HepG2 (cell line): ENCODE results near the gene PHOSPHO2. TPM values are rescaled to one million over a fixed set of nuclear protein-coding genes. Genes with fewer than 3 reads are reported as not detected.

ENCODE experiments used
- ARNTL ChIP-seq: sonication (generic); formaldehyde crosslinking; IDR thresholded peaks from 2 replicates; pipeline ENCODE4 v1.4.0; 2020; ENCODE audit warnings: mild to moderate bottlenecking, missing genetic modification reagents
- CC2D1A ChIP-seq: sonication (generic); formaldehyde crosslinking; IDR thresholded peaks from 2 replicates; pipeline ENCODE4 v1.8.1; 2023; ENCODE audit warnings: mild to moderate bottlenecking, missing genetic modification reagents
- PAX8 ChIP-seq: sonication (generic); formaldehyde crosslinking; IDR thresholded peaks from 2 replicates; pipeline ENCODE4 v1.8.0; 2022; ENCODE audit warnings: mild to moderate bottlenecking, missing genetic modification reagents, borderline replicate concordance
- ZFP36L1 ChIP-seq: sonication (generic); formaldehyde crosslinking; IDR thresholded peaks from 2 replicates; pipeline ENCODE4 v1.8.0; 2022; ENCODE audit warnings: mild to moderate bottlenecking, missing genetic modification reagents, moderate library complexity
- ZNF317 ChIP-seq: sonication (generic); formaldehyde crosslinking; IDR thresholded peaks from 2 replicates; pipeline ENCODE4 v1.5.0; 2020; ENCODE audit warnings: mild to moderate bottlenecking, missing genetic modification reagents
- ZNF614 ChIP-seq: IDR thresholded peaks from 2 replicates; pipeline ENCODE4 v1.6.1; 2018; ENCODE audit warnings: missing biosample characterization, missing genetic modification reagents, inconsistent platforms, borderline replicate concordance
- ZNF747 ChIP-seq: sonication (generic); formaldehyde crosslinking; IDR thresholded peaks from 2 replicates; pipeline ENCODE4 v1.8.1; 2023; ENCODE audit warnings: missing genetic modification reagents, mild to moderate bottlenecking, borderline replicate concordance
- polyA plus RNA-seq, 8 experiments: library from polyadenylated mRNA; depleted of rRNA in 3 of 8; stranded (reverse) in 7 of 8; unstranded in 1 of 8; fragments of >200 nt; fragmentation: Illumina TruSeq in 4 of 8; extraction: Trizol in 4 of 8; gene quantifications; 2 replicates each; pipeline versions ENCODE4 v1.2.1 to v1.2.3, GENCODE V29; 2011 to 2016; ENCODE audit warnings: low read depth in 4 of 8, missing spikeins in 1 of 8, mixed read lengths in 1 of 8; ENCODE audit not compliant: insufficient read depth in 1 of 8
- total RNA-seq, 5 experiments: library from RNA; depleted of rRNA; stranded (reverse); fragments of >200 nt; fragmentation: Illumina TruSeq; extraction: Trizol; gene quantifications; 2 replicates each; pipeline ENCODE4 v1.2.3, GENCODE V29; 2016; ENCODE audit warnings: low read depth in 1 of 5
- TF ChIP-seq, protein P1 (sequence below): sonication (generic); formaldehyde crosslinking; IDR thresholded peaks from 2 replicates; pipeline ENCODE4 v1.4.0; 2020; ENCODE audit warnings: mild to moderate bottlenecking, missing genetic modification reagents
- TF ChIP-seq, protein P2 (sequence below): sonication (generic); formaldehyde crosslinking; IDR thresholded peaks from 2 replicates; pipeline ENCODE4 v1.4.0; 2020; ENCODE audit warnings: mild to moderate bottlenecking, low read depth, missing genetic modification reagents
- TF ChIP-seq, protein P3 (sequence below): sonication (generic); formaldehyde crosslinking; IDR thresholded peaks from 2 replicates; pipeline ENCODE4 v1.9.0; 2021; ENCODE audit warnings: mild to moderate bottlenecking, missing genetic modification reagents

Gene PHOSPHO2
- total and polyA plus RNA-seq, 2 of the 13 experiments (the other 11 are each of a cell fraction or from before 2014, with no cell fraction given), result 6.1 to 11.4 TPM

DNA sequence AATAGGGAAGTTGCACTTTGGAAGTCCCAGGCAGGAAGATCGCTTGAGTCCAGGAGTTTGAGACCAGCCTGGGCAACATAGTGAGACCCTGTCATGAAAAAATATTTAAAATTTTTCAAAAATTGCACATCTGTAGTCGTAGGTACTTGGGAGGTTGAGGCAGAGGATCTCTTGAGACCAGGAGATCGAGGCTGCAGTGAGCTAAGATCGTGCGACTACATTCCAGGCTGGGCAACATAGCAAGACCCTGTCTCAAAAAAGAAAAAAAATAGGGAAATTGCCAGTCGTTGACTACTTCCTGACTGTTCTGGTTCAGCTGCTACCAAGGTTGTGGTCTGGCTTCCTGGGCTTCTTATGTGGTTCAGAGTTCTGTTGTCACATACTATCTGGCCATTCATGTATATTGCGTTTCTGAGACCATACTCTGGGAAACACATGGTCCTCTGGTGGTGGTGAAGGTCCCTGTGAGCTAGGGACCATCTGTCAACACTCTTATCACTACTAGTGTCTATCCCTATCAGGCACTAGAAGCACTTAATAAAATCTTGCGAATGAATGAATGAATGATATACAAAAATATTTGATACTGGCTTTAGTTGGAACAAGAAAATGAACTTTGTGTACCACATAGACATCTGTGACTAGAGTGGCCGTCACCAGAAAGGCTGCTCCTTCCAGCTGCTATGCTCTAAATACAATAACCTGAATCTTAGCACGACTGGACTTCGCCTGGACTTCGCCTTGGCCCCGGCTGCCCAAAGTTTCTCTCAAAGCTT, 38.5 kb downstream of the PHOSPHO2 start (continued):
- TF ChIP-seq, protein P1, sequence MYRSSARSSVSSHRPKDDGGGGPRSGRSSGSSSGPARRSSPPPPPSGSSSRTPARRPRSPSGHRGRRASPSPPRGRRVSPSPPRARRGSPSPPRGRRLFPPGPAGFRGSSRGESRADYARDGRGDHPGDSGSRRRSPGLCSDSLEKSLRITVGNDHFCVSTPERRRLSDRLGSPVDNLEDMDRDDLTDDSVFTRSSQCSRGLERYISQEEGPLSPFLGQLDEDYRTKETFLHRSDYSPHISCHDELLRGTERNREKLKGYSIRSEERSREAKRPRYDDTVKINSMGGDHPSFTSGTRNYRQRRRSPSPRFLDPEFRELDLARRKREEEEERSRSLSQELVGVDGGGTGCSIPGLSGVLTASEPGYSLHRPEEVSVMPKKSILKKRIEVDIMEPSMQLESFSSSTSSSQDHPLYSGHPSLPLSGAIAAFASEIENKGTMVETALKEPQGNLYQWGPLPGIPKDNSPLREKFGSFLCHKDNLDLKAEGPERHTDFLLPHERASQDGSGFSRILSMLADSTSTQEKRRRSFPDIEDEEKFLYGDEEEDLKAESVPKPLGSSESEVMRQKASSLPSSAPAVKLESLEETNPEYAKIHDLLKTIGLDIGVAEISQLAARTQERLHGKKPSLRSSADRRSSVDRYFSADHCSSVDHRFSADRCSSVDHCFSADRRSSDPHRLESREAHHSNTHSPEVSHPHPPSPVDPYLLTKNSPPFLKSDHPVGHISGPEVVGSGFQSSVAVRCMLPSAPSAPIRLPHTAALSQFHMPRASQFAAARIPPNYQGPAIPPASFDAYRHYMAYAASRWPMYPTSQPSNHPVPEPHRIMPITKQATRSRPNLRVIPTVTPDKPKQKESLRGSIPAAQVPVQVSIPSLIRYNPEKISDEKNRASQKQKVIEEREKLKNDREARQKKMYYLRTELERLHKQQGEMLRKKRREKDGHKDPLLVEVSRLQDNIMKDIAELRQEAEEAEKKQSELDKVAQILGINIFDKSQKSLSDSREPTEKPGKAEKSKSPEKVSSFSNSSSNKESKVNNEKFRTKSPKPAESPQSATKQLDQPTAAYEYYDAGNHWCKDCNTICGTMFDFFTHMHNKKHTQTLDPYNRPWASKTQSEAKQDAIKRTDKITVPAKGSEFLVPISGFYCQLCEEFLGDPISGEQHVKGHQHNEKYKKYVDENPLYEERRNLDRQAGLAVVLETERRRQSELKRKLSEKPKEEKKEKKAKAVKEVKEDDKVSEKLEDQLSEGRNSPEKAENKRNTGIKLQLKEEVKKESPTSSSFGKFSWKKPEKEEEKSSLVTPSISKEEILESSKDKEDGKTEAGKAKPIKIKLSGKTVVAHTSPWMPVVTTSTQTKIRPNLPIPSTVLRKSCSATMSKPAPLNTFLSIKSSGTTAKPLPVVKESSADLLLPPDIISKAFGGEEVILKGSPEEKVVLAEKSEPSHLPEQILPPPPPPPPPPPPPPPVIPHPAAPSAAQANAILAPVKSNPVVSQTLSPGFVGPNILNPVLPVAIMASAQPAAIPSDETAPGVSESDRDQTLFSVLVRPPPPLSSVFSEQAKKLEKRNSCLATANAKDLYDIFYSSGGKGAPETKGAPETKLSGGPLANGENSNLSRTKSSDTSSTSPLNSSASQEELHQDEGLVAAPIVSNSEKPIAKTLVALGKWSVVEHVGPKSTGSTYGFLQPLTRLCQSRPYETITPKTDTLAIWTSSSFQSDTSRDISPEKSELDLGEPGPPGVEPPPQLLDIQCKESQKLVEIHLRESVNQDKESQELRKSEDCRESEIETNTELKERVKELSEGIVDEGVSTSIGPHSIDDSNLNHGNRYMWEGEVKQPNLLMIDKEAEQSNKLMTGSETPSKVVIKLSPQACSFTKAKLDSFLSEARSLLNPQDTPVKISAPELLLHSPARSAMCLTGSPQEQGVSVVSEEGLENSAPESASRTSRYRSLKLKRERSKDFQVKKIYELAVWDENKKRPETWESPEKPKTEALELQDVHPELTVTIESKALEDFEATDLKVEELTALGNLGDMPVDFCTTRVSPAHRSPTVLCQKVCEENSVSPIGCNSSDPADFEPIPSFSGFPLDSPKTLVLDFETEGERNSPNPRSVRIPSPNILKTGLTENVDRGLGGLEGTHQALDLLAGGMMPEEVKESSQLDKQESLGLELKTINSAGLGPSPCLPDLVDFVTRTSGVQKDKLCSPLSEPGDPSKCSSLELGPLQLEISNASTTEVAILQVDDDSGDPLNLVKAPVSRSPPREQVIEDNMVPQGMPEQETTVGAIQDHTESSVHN (CRISPR knock-in tag), result peak; percentile 80; the same call in 1 of the 2 replicates
- TF ChIP-seq PAX8 (CRISPR knock-in tag) (peak; percentile 79; the same call in 1 of the 2 replicates), ZNF614 (CRISPR knock-in tag) (0 out of 2 replicates have a peak, but pooled peaks have one; percentile 7), ARNTL (CRISPR knock-in tag) (0 out of 2 replicates have a peak, but pooled peaks have one; percentile 13), ZFP36L1 (CRISPR knock-in tag) (0 out of 2 replicates have a peak, but pooled peaks have one; percentile 21), ZNF317 (CRISPR knock-in tag) (peak; percentile 73; the same call in 1 of the 2 replicates), ZNF747 (CRISPR knock-in tag) (0 out of 2 replicates have a peak, but pooled peaks have one; percentile 15), CC2D1A (no peak; the same call in 1 of the 2 replicates)
- TF ChIP-seq, protein P2, sequence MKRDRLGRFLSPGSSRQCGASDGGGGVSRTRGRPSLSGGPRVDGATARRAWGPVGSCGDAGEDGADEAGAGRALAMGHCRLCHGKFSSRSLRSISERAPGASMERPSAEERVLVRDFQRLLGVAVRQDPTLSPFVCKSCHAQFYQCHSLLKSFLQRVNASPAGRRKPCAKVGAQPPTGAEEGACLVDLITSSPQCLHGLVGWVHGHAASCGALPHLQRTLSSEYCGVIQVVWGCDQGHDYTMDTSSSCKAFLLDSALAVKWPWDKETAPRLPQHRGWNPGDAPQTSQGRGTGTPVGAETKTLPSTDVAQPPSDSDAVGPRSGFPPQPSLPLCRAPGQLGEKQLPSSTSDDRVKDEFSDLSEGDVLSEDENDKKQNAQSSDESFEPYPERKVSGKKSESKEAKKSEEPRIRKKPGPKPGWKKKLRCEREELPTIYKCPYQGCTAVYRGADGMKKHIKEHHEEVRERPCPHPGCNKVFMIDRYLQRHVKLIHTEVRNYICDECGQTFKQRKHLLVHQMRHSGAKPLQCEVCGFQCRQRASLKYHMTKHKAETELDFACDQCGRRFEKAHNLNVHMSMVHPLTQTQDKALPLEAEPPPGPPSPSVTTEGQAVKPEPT (CRISPR knock-in tag), result 0 out of 2 replicates have a peak, but pooled peaks have one; percentile 8
- TF ChIP-seq, protein P3, sequence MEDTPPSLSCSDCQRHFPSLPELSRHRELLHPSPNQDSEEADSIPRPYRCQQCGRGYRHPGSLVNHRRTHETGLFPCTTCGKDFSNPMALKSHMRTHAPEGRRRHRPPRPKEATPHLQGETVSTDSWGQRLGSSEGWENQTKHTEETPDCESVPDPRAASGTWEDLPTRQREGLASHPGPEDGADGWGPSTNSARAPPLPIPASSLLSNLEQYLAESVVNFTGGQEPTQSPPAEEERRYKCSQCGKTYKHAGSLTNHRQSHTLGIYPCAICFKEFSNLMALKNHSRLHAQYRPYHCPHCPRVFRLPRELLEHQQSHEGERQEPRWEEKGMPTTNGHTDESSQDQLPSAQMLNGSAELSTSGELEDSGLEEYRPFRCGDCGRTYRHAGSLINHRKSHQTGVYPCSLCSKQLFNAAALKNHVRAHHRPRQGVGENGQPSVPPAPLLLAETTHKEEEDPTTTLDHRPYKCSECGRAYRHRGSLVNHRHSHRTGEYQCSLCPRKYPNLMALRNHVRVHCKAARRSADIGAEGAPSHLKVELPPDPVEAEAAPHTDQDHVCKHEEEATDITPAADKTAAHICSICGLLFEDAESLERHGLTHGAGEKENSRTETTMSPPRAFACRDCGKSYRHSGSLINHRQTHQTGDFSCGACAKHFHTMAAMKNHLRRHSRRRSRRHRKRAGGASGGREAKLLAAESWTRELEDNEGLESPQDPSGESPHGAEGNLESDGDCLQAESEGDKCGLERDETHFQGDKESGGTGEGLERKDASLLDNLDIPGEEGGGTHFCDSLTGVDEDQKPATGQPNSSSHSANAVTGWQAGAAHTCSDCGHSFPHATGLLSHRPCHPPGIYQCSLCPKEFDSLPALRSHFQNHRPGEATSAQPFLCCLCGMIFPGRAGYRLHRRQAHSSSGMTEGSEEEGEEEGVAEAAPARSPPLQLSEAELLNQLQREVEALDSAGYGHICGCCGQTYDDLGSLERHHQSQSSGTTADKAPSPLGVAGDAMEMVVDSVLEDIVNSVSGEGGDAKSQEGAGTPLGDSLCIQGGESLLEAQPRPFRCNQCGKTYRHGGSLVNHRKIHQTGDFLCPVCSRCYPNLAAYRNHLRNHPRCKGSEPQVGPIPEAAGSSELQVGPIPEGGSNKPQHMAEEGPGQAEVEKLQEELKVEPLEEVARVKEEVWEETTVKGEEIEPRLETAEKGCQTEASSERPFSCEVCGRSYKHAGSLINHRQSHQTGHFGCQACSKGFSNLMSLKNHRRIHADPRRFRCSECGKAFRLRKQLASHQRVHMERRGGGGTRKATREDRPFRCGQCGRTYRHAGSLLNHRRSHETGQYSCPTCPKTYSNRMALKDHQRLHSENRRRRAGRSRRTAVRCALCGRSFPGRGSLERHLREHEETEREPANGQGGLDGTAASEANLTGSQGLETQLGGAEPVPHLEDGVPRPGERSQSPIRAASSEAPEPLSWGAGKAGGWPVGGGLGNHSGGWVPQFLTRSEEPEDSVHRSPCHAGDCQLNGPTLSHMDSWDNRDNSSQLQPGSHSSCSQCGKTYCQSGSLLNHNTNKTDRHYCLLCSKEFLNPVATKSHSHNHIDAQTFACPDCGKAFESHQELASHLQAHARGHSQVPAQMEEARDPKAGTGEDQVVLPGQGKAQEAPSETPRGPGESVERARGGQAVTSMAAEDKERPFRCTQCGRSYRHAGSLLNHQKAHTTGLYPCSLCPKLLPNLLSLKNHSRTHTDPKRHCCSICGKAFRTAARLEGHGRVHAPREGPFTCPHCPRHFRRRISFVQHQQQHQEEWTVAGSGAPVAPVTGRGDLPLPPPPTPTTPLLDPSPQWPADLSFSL (CRISPR knock-in tag), result peak; percentile 21; the same call in 1 of the 2 replicates
